Endothelial cell of umbilical vein (primary cell): ENCODE data around the gene PXT1.
"Not testable (repeated sequence)": the region's sequence is repeated elsewhere in the genome, so short reads cannot be mapped to it uniquely, and the experiment has no call there.

Source experiments
- CTCF ChIP-seq, 2 donors: IDR thresholded peaks; 1 replicate in 1 of 2; 2 replicates in 1 of 2; pipeline ENCODE4 v1.5.1; 2011; ENCODE audit warnings: low read length in 2 of 2, mild to moderate bottlenecking in 2 of 2, moderate library complexity in 2 of 2, control low read depth in 1 of 2, inconsistent platforms in 1 of 2, low read depth in 1 of 2; ENCODE audit not compliant: insufficient read depth in 1 of 2; ENCODE audit errors: extremely low read depth in 1 of 2
- EZH2 ChIP-seq: IDR thresholded peaks from 2 replicates; pipeline ENCODE4 v1.6.1; 2012; ENCODE audit warnings: borderline replicate concordance, low read depth, mild to moderate bottlenecking, moderate library complexity, low read length, inconsistent platforms; ENCODE audit not compliant: severe bottlenecking

- TF ChIP-seq CTCF (IDR thresholded peaks at IDR 0.05; ENCODE audit: extremely low read depth in 1 of 2, insufficient read depth in 1 of 2, low read depth in 1 of 2, low read length in 2 of 2); EZH2: not testable (repeated sequence)
Observed at GRCh38 chr6:36409718-36410117, 32.9 kb downstream of the PXT1 start.
